ENCODE results near the gene RYR1.
A peak's percentile ranks its signal among the peaks of the same experiment; 100 is the strongest.

Gene RYR1

GRCh38 chr19:38433268-38433733, at the start of gene RYR1:
RYR1 (plus strand) TSS chr19:38433691; CDS start chr19:38433830, 139 bp downstream.
- peak; percentile 66 for DNase-seq

GRCh38 chr19:38383743-38384142, 49.7 kb upstream of the RYR1 start:
- DNase-seq: no peak

- no peak for DNase-seq
Measured at GRCh38 chr19:38384209-38385027, 49.1 kb upstream of the RYR1 start.

GRCh38 chr19:38385057-38385803, 48.3 kb upstream of the RYR1 start:
- no peak for DNase-seq

GRCh38 chr19:38385804-38386257, 47.7 kb upstream of the RYR1 start:
- DNase-seq: no peak

GRCh38 chr19:38386300-38386970, 47.1 kb upstream of the RYR1 start:
- DNase-seq: no peak

GRCh38 chr19:38386971-38387549, 46.4 kb upstream of the RYR1 start:
- DNase-seq: no peak

- DNase-seq: peak; percentile 84
Measured at GRCh38 chr19:38387550-38388348, 45.7 kb upstream of the RYR1 start, which contains the start of gene GGN. GGN (minus strand) TSS chr19:38388034; CDS start chr19:38387261, 773 bp downstream.

GRCh38 chr19:38388349-38389100, 45.0 kb upstream of the RYR1 start, which contains the start of gene SPRED3:
SPRED3 (plus strand) TSS chr19:38388697; CDS start chr19:38390303, 1,606 bp downstream.
- DNase-seq: no peak

- DNase-seq: no peak
Measured at GRCh38 chr19:38389101-38389925, 44.2 kb upstream of the RYR1 start.

- DNase-seq: no peak
Measured at GRCh38 chr19:38389957-38390924, 43.2 kb upstream of the RYR1 start.

GRCh38 chr19:38391911-38392464, 41.5 kb upstream of the RYR1 start:
- DNase-seq: no peak

- DNase-seq: no peak
Measured at GRCh38 chr19:38392707-38393308, 40.7 kb upstream of the RYR1 start.

GRCh38 chr19:38394488-38394887, 39.0 kb upstream of the RYR1 start:
- peak; percentile 75 for DNase-seq

- DNase-seq: peak; percentile 49
Measured at GRCh38 chr19:38395381-38396114, 37.9 kb upstream of the RYR1 start.

- no peak for DNase-seq
Measured at GRCh38 chr19:38399081-38399480, 34.4 kb upstream of the RYR1 start.

- no peak for DNase-seq
Measured at GRCh38 chr19:38399537-38399936, 34.0 kb upstream of the RYR1 start.

All from stimulated activated CD4-positive, alpha-beta T cell treated with anti-CD3 and anti-CD28 coated beads, Interleukin-4, amount 100 ng/mL, for 24 hours (primary cell).